ENCODE data around the gene OR6S1. TPM values are rescaled to one million over a fixed set of nuclear protein-coding genes. Genes with fewer than 3 reads are reported as not detected.

The OR6S1 gene
- total and polyA plus RNA-seq, 2 donors (not counting 3 experiments of a cell fraction or from before 2014, with no cell fraction given): not detected

- FAIRE-seq (no peak), DNase-seq (ENCODE audit: low read depth, low spot score) (no peak)
- BruUV-seq (replicated peaks): no TSS peak
- ChIA-PET POLR2A (no interaction called here), CTCF (no interaction called here)
- intact Hi-C loops (cut with micrococcal nuclease) (no loop called here), dilution Hi-C loops (cut with MboI; ENCODE audit: extremely low pct_ligation_motif_present, low sequenced_read_pairs) (no loop called here)
- no peaks in the 10 kb centered on the region for H3K4me1 ChIP-seq (ENCODE audit: control insufficient read depth, extremely low read depth, insufficient read depth, low read length)
- H3K9ac ChIP-seq (replicated peaks; ENCODE audit: extremely low read depth, insufficient read depth, low read length): no peak overlapping the region
- no peaks in the 10 kb centered on the region for H3K9me1 ChIP-seq (replicated peaks; ENCODE audit: control insufficient read depth, extremely low read depth, insufficient read depth, low read length)
- no peak overlapping the region for H2AFZ ChIP-seq (ENCODE audit: low read depth, low read length)
- no peaks in the 10 kb centered on the region for H3K79me2 ChIP-seq (ENCODE audit: control insufficient read depth, insufficient read depth, low read length)
- no peaks in the 10 kb centered on the region for H3K9me3 ChIP-seq (replicated peaks; ENCODE audit: control insufficient read depth, insufficient read depth, low read length)
- peaks cover 10 to 12% of the 10 kb centered on the region in 2 experiments for H3K27me3 ChIP-seq (ENCODE audit: control insufficient read depth in 2 of 2, insufficient read depth in 2 of 2, low read length in 2 of 2)
- H3K36me3 ChIP-seq (ENCODE audit: control insufficient read depth in 2 of 2, extremely low read depth in 1 of 2, insufficient read depth in 2 of 2, low read length in 2 of 2): no peaks in the 10 kb centered on the region
- H3K4me2 ChIP-seq (ENCODE audit: insufficient read depth, low read length): no peak overlapping the region
- TF ChIP-seq GATA2 (IDR thresholded peaks at IDR 0.05; ENCODE audit: insufficient read depth, insufficient read length, low read depth, low read length): no peak
- no peak for TF ChIP-seq EZH2 (IDR thresholded peaks at IDR 0.05; ENCODE audit: borderline replicate concordance, low read depth, low read length, severe bottlenecking)
- no peak for TF ChIP-seq POLR2A (IDR thresholded peaks at IDR 0.05; ENCODE audit: low read depth, low read length)
- TF ChIP-seq JUN (IDR thresholded peaks at IDR 0.05; ENCODE audit: borderline replicate concordance, insufficient read depth, insufficient read length, low read depth): no peak
- no peak for TF ChIP-seq CTCF (IDR thresholded peaks at IDR 0.05; ENCODE audit: extremely low read depth in 1 of 2, insufficient read depth in 1 of 2, low read depth in 1 of 2, low read length in 2 of 2)
- no peak for TF ChIP-seq POLR2AphosphoS5 (IDR thresholded peaks at IDR 0.05; ENCODE audit: insufficient read depth, low read depth, low read length)
- TF ChIP-seq FOS (IDR thresholded peaks at IDR 0.05; ENCODE audit: borderline replicate concordance, insufficient read depth, low read length): no peak
- TF ChIP-seq, protein P1, sequence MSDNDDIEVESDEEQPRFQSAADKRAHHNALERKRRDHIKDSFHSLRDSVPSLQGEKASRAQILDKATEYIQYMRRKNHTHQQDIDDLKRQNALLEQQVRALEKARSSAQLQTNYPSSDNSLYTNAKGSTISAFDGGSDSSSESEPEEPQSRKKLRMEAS (IDR thresholded peaks at IDR 0.05; ENCODE audit: insufficient read depth, insufficient read length): no peak
- no peak for TF ChIP-seq MYC (IDR thresholded peaks at IDR 0.05; ENCODE audit: low read depth, low read length)
- H4K20me1 ChIP-seq (replicated peaks; ENCODE audit: control insufficient read depth, extremely low read depth, insufficient read depth, low read length): no peaks in the 10 kb centered on the region
- no peak overlapping the region for H3K27ac ChIP-seq (ENCODE audit: insufficient read depth, low read depth, low read length)
- H3K4me3 ChIP-seq (replicated peaks in 1 of 3; ENCODE audit: insufficient read depth in 1 of 3, low read depth in 1 of 3, low read length in 3 of 3): no peak overlapping the region
Observed at GRCh38 chr14:20642182-20642581, 691 bp upstream of the OR6S1 start.
